Neural cell (in vitro differentiated cells): ENCODE data around the gene ALDH4A1. TPM values are rescaled to one million over a fixed set of nuclear protein-coding genes. Genes with fewer than 3 reads are reported as not detected.

Experiments
- H2AFZ ChIP-seq: fragments of 200-600, 300-800 bp; sonication (generic), shearing (Covaris generic); 2 replicates; pipeline ENCODE4 v1.6.0; 2014; ENCODE audit warnings: low read depth, mild to moderate bottlenecking, antibody characterized with exemption, low read length, moderate library complexity
- H3F3A ChIP-seq: fragments of 200-600 bp; shearing (Covaris generic); 2 replicates; pipeline ENCODE4 v1.6.1; 2016; ENCODE audit warnings: mild to moderate bottlenecking, moderate library complexity, mixed read lengths, antibody characterized with exemption, low read length; ENCODE audit not compliant: insufficient read depth, poor library complexity, severe bottlenecking
- H3K27ac ChIP-seq: fragments of 200-600, 300-800 bp; sonication (generic), shearing (Covaris generic); 2 replicates; pipeline ENCODE4 v1.5.1; 2014; ENCODE audit warnings: mild to moderate bottlenecking, low read length, moderate library complexity
- H3K27me3 ChIP-seq: fragments of 300-800, 200-600 bp; sonication (generic), shearing (Covaris generic); 2 replicates; pipeline ENCODE4 v1.6.0; 2014; ENCODE audit warnings: mild to moderate bottlenecking, low read depth, low read length, moderate library complexity; ENCODE audit not compliant: insufficient read depth
- H3K36me3 ChIP-seq: fragments of 300-800, 200-600 bp; sonication (generic), shearing (Covaris generic); 2 replicates; pipeline ENCODE4 v1.5.1; 2014; ENCODE audit warnings: mild to moderate bottlenecking, antibody characterized with exemption, low read length, moderate library complexity; ENCODE audit not compliant: insufficient read depth
- H3K4me2 ChIP-seq: fragments of 300-800, 200-600 bp; sonication (generic), shearing (Covaris generic); 2 replicates; pipeline ENCODE4 v1.6.0; 2014; ENCODE audit warnings: mild to moderate bottlenecking, low read length
- H3K4me3 ChIP-seq: fragments of 300-800, 200-600 bp; sonication (generic), shearing (Covaris generic); 2 replicates; pipeline ENCODE4 v1.5.1; 2014; ENCODE audit warnings: mild to moderate bottlenecking, low read length, moderate library complexity
- H3K79me2 ChIP-seq: fragments of 200-600 bp; shearing (Covaris generic); replicated peaks from 2 replicates; pipeline ENCODE4 v1.6.0; 2014; ENCODE audit warnings: mild to moderate bottlenecking, low read length, moderate library complexity; ENCODE audit not compliant: insufficient read depth
- H3K9ac ChIP-seq: fragments of 300-800, 200-600 bp; sonication (generic), shearing (Covaris generic); 2 replicates; pipeline ENCODE4 v1.6.1; 2016; ENCODE audit warnings: mild to moderate bottlenecking, low read length, mixed read lengths
- H3K9me2 ChIP-seq: fragments of 200-600 bp; shearing (Covaris generic); 2 replicates; pipeline ENCODE4 v1.6.1; 2016; ENCODE audit warnings: mild to moderate bottlenecking, low read length, mixed read lengths; ENCODE audit not compliant: insufficient read depth
- H3K9me3 ChIP-seq: fragments of 200-600, 300-800 bp; sonication (generic), shearing (Covaris generic); 2 replicates; pipeline ENCODE4 v1.6.1; 2016; ENCODE audit warnings: mild to moderate bottlenecking, mixed run types, low read length, moderate library complexity, mixed read lengths
- H4K20me1 ChIP-seq: fragments of 200-600 bp; shearing (Covaris generic); 2 replicates; pipeline ENCODE4 v1.6.1; 2016; ENCODE audit warnings: mild to moderate bottlenecking, mixed run types; ENCODE audit not compliant: insufficient read depth
- EP300 ChIP-seq: fragments of 450-650 bp; conservative IDR thresholded peaks from 2 replicates; pipeline ENCODE4 v1.6.1; 2014; ENCODE audit warnings: antibody characterized with exemption, mild to moderate bottlenecking, moderate library complexity; ENCODE audit not compliant: poor library complexity, severe bottlenecking
- EZH2 ChIP-seq: fragments of 200-600, 300-800 bp; shearing (Covaris generic), sonication (generic); IDR thresholded peaks from 2 replicates; pipeline ENCODE4 v1.6.1; 2014; ENCODE audit warnings: antibody characterized with exemption, low read length, borderline replicate concordance, mild to moderate bottlenecking; ENCODE audit not compliant: insufficient read depth, poor library complexity, severe bottlenecking
- MXI1 ChIP-seq: fragments of 450-650 bp; conservative IDR thresholded peaks from 2 replicates; pipeline ENCODE4 v1.6.1; 2014; ENCODE audit warnings: antibody characterized with exemption, mild to moderate bottlenecking; ENCODE audit not compliant: poor library complexity, severe bottlenecking
- POLR2AphosphoS5 ChIP-seq: IDR thresholded peaks from 2 replicates; pipeline ENCODE4 v1.6.1; 2012
- RAD21 ChIP-seq: fragments of 450-650 bp; conservative IDR thresholded peaks from 2 replicates; pipeline ENCODE4 v1.6.1; 2014; ENCODE audit warnings: antibody characterized with exemption, mild to moderate bottlenecking, moderate library complexity
- SMC3 ChIP-seq: fragments of 450-650 bp; conservative IDR thresholded peaks from 2 replicates; pipeline ENCODE4 v1.6.1; 2014; ENCODE audit warnings: antibody characterized with exemption, mild to moderate bottlenecking, moderate library complexity; ENCODE audit not compliant: poor library complexity
- TAF1 ChIP-seq: IDR thresholded peaks from 2 replicates; pipeline ENCODE4 v1.6.1; 2012; ENCODE audit warnings: low read depth
- polyA plus RNA-seq: library from polyadenylated mRNA; depleted of rRNA; stranded (reverse); fragments of >200 nt; gene quantifications from 2 replicates; pipeline ENCODE4 v1.2.3, GENCODE V29; 2014
- TF ChIP-seq, protein P1 (sequence below): fragments of 450-650 bp; IDR thresholded peaks from 2 replicates; pipeline ENCODE4 v1.5.1; 2014; ENCODE audit warnings: antibody characterized with exemption, mild to moderate bottlenecking, moderate library complexity; ENCODE audit not compliant: poor library complexity, severe bottlenecking
- TF ChIP-seq, protein P2 (sequence below): IDR thresholded peaks from 2 replicates; pipeline ENCODE4 v1.6.1; 2012; ENCODE audit warnings: borderline replicate concordance

The ALDH4A1 gene
- polyA plus RNA-seq, 1 donor from 2014 or later: 11.0 TPM

- TF ChIP-seq EZH2: no peak
- TF ChIP-seq, protein P1, sequence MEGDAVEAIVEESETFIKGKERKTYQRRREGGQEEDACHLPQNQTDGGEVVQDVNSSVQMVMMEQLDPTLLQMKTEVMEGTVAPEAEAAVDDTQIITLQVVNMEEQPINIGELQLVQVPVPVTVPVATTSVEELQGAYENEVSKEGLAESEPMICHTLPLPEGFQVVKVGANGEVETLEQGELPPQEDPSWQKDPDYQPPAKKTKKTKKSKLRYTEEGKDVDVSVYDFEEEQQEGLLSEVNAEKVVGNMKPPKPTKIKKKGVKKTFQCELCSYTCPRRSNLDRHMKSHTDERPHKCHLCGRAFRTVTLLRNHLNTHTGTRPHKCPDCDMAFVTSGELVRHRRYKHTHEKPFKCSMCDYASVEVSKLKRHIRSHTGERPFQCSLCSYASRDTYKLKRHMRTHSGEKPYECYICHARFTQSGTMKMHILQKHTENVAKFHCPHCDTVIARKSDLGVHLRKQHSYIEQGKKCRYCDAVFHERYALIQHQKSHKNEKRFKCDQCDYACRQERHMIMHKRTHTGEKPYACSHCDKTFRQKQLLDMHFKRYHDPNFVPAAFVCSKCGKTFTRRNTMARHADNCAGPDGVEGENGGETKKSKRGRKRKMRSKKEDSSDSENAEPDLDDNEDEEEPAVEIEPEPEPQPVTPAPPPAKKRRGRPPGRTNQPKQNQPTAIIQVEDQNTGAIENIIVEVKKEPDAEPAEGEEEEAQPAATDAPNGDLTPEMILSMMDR: no peak
- Histone ChIP-seq H3K27ac (no peak overlapping the region), H3K4me3 (no peak overlapping the region), H3K9me3 (no peaks in the 10 kb centered on the region), H3K27me3 (no peaks in the 10 kb centered on the region), H3K9me2 (no peaks in the 10 kb centered on the region), H3K4me2 (no peak overlapping the region), H4K20me1 (no peaks in the 10 kb centered on the region), H2AFZ (no peak overlapping the region), H3K79me2 (no peaks in the 10 kb centered on the region), H3F3A (no peaks in the 10 kb centered on the region), H3K36me3 (no peaks in the 10 kb centered on the region), H3K9ac (no peak overlapping the region)
These were observed 21.9 kb upstream of the ALDH4A1 start for GRCh38 chr1:18924221-18924691.

- H3K27ac ChIP-seq: no peak overlapping the region
- H3K36me3 ChIP-seq: no peaks in the 10 kb centered on the region
- no peaks in the 10 kb centered on the region for H3K9me2 ChIP-seq
- no peaks in the 10 kb centered on the region for H3K9me3 ChIP-seq
- TF ChIP-seq RAD21 (no peak), MXI1 (no peak), POLR2AphosphoS5 (no peak), EZH2 (no peak), SMC3 (no peak), TAF1 (no peak), EP300 (no peak)
- TF ChIP-seq, protein P1: no peak
- TF ChIP-seq, protein P2, sequence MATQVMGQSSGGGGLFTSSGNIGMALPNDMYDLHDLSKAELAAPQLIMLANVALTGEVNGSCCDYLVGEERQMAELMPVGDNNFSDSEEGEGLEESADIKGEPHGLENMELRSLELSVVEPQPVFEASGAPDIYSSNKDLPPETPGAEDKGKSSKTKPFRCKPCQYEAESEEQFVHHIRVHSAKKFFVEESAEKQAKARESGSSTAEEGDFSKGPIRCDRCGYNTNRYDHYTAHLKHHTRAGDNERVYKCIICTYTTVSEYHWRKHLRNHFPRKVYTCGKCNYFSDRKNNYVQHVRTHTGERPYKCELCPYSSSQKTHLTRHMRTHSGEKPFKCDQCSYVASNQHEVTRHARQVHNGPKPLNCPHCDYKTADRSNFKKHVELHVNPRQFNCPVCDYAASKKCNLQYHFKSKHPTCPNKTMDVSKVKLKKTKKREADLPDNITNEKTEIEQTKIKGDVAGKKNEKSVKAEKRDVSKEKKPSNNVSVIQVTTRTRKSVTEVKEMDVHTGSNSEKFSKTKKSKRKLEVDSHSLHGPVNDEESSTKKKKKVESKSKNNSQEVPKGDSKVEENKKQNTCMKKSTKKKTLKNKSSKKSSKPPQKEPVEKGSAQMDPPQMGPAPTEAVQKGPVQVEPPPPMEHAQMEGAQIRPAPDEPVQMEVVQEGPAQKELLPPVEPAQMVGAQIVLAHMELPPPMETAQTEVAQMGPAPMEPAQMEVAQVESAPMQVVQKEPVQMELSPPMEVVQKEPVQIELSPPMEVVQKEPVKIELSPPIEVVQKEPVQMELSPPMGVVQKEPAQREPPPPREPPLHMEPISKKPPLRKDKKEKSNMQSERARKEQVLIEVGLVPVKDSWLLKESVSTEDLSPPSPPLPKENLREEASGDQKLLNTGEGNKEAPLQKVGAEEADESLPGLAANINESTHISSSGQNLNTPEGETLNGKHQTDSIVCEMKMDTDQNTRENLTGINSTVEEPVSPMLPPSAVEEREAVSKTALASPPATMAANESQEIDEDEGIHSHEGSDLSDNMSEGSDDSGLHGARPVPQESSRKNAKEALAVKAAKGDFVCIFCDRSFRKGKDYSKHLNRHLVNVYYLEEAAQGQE: no peak
- no peaks in the 10 kb centered on the region for H3K27me3 ChIP-seq
- no peak overlapping the region for H3K4me3 ChIP-seq
- no peak overlapping the region for H3K4me2 ChIP-seq
- no peaks in the 10 kb centered on the region for H3F3A ChIP-seq
- no peaks in the 10 kb centered on the region for H3K79me2 ChIP-seq
- no peaks in the 10 kb centered on the region for H4K20me1 ChIP-seq
- H3K9ac ChIP-seq: no peak overlapping the region
- H2AFZ ChIP-seq: no peak overlapping the region
These were observed 21.4 kb upstream of the ALDH4A1 start for GRCh38 chr1:18923756-18924211.
